Measurements from ENCODE around the gene SLC35A3. TPM values are rescaled to one million over a fixed set of nuclear protein-coding genes. Genes with fewer than 3 reads are reported as not detected.

The SLC35A3 gene
- total and polyA plus RNA-seq, 2 of the 4 experiments (the other 2 are of a cell fraction) = 9.6 to 13.6 TPM

- Histone ChIP-seq H2AK9ac (replicated peaks; ENCODE audit: low read depth, low read length, poor library complexity) (no peak overlapping the region), H3K56ac (ENCODE audit: extremely low read depth, insufficient read depth, low read length) (no peak overlapping the region), H3K27me3 (ENCODE audit: control insufficient read depth, insufficient read depth, low read length) (no peaks in the 10 kb centered on the region), H3K79me1 (ENCODE audit: low read depth in 1 of 2, low read length in 2 of 2) (peaks cover 8 to 17% of the 10 kb centered on the region in 2 experiments; a peak in 3 of 4 replicates), H3K9me3 (ENCODE audit: control insufficient read depth, insufficient read depth, low read length) (no peaks in the 10 kb centered on the region), H3K14ac (replicated peaks; ENCODE audit: low read depth, low read length) (no peak overlapping the region), H2BK15ac (ENCODE audit: low read depth, low read length) (no peak overlapping the region), H3K18ac (ENCODE audit: low read depth, low read length) (no peak overlapping the region), H3K9ac (ENCODE audit: low read depth, low read length) (no peak overlapping the region), H2BK20ac (ENCODE audit: low read depth, low read length) (no peak overlapping the region), H3K4ac (ENCODE audit: low read depth, low read length) (no peak overlapping the region), H3K4me2 (ENCODE audit: low read depth, low read length) (no peak overlapping the region), H3K4me1 (ENCODE audit: control insufficient read depth, insufficient read depth, low read length) (peaks cover 4% of the 10 kb centered on the region), H2AFZ (replicated peaks; ENCODE audit: low read length, poor library complexity) (no peak overlapping the region), H2BK120ac (ENCODE audit: low read depth, low read length) (no peak overlapping the region), H3K23ac (ENCODE audit: low read depth, low read length) (no peak overlapping the region), H4K8ac (ENCODE audit: low read depth in 2 of 2, low read length in 2 of 2) (no peak overlapping the region), H2BK5ac (ENCODE audit: low read depth, low read length, poor library complexity, severe bottlenecking) (no peak overlapping the region), H4K91ac (ENCODE audit: insufficient read depth, low read depth, low read length) (no peak overlapping the region), H2AK5ac (ENCODE audit: low read depth, low read length) (no peak overlapping the region), H3K4me3 (ENCODE audit: insufficient read depth, low read depth, low read length) (no peak overlapping the region), H4K5ac (ENCODE audit: low read depth, low read length) (no peak overlapping the region), H3K9me1 (ENCODE audit: insufficient read depth, low read length) (peaks cover 6% of the 10 kb centered on the region), H3K27ac (ENCODE audit: insufficient read depth, low read length) (no peak overlapping the region), H4K20me1 (ENCODE audit: insufficient read depth, low read length) (no peaks in the 10 kb centered on the region), H3K36me3 (ENCODE audit: control insufficient read depth, insufficient read depth, low read length) (no peaks in the 10 kb centered on the region)
- ChIA-PET CTCF (no interaction called here), POLR2A (ENCODE audit: unreplicated experiment) (no interaction called here)
- intact Hi-C loops (cut with micrococcal nuclease) = no loop called here
- no TSS peak for BruUV-seq (replicated peaks)
- TF ChIP-seq FOS (IDR thresholded peaks at IDR 0.05; ENCODE audit: low read depth, low read length) (no peak), POLR2A (IDR thresholded peaks at IDR 0.05; ENCODE audit: low read depth, low read length) (no peak), MAZ (IDR thresholded peaks at IDR 0.05; ENCODE audit: borderline replicate concordance, low read depth, low read length) (no peak), NFE2L2 (IDR thresholded peaks at IDR 0.05; ENCODE audit: low read depth, low read length) (no peak), MXI1 (IDR thresholded peaks at IDR 0.05; ENCODE audit: borderline replicate concordance, low read depth, low read length) (no peak), RAD21 (IDR thresholded peaks at IDR 0.05; ENCODE audit: low read length) (no peak), CEBPB (IDR thresholded peaks at IDR 0.05; ENCODE audit: low read depth, low read length) (no peak), RCOR1 (IDR thresholded peaks at IDR 0.05; ENCODE audit: insufficient replicate concordance, low read length) (no peak), CHD1 (IDR thresholded peaks at IDR 0.05; ENCODE audit: low read depth, low read length) (no peak), BHLHE40 (IDR thresholded peaks at IDR 0.05; ENCODE audit: low read depth, low read length) (no peak), MAFK (IDR thresholded peaks at IDR 0.05; ENCODE audit: low read depth, low read length) (no peak)
- TF ChIP-seq, protein P1, sequence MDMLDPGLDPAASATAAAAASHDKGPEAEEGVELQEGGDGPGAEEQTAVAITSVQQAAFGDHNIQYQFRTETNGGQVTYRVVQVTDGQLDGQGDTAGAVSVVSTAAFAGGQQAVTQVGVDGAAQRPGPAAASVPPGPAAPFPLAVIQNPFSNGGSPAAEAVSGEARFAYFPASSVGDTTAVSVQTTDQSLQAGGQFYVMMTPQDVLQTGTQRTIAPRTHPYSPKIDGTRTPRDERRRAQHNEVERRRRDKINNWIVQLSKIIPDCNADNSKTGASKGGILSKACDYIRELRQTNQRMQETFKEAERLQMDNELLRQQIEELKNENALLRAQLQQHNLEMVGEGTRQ (IDR thresholded peaks at IDR 0.05; ENCODE audit: low read depth, low read length) = no peak
- in situ Hi-C loops (cut with MboI; ENCODE audit: low sequenced_read_pairs) = no loop called here
- ATAC-seq (ENCODE audit: low read depth) (no peak), DNase-seq (no peak)
- WGBS, 2 experiments (ENCODE audit: extremely low coverage in 2 of 2, insufficient read length in 1 of 2) = no CpG with 5 or more reads among the region's 4 CpGs
- dilution Hi-C loops (cut with HindIII; ENCODE audit: low sequenced_read_pairs, unreplicated experiment) = no loop called here
Observed at GRCh38 chr1:99968214-99968613, 1.6 kb upstream of the SLC35A3 start.
